Adrenal gland (tissue), 12 donors: ENCODE data around the gene NME7. TPM values are rescaled to one million over a fixed set of nuclear protein-coding genes. Genes with fewer than 3 reads are reported as not detected.

ENCODE experiments used
- DNase-seq, 7 donors: peaks; one replicate each; pipeline ENCODE4 v3.0.0-alpha.2; 2019 to 2020
- H3K27ac ChIP-seq, 5 donors: fragments of 200-600 bp; sonication (generic) in 4 of 5; 1 replicate in 3 of 5; 2 replicates in 2 of 5; pipeline versions ENCODE4 v1.5.1 to v1.8.0; 2016 to 2020; ENCODE audit warnings: mild to moderate bottlenecking in 1 of 5
- H3K27me3 ChIP-seq: fragments of 200-600 bp; 2 replicates; pipeline ENCODE4 v1.8.0; 2021
- H3K36me3 ChIP-seq, 2 donors: fragments of 200-600 bp; replicated peaks in 1 of 2; 1 replicate in 1 of 2; 2 replicates in 1 of 2; pipeline versions ENCODE4 v1.5.1 to v1.8.0; 2018 to 2022
- H3K4me1 ChIP-seq, 2 donors: fragments of 200-600 bp; replicated peaks in 1 of 2; 1 replicate in 1 of 2; 2 replicates in 1 of 2; pipeline versions ENCODE4 v1.5.1 to v1.8.0; 2018 to 2021
- H3K4me3 ChIP-seq, 4 donors: fragments of 200-600 bp; sonication (generic) in 3 of 4; one replicate each; pipeline ENCODE4 v1.5.1; 2016 to 2018
- H3K9me3 ChIP-seq, 3 donors: fragments of 200-600 bp; sonication (generic) in 1 of 3; replicated peaks in 1 of 3; 1 replicate in 2 of 3; 2 replicates in 1 of 3; pipeline versions ENCODE4 v1.5.1 to v1.8.0; 2016 to 2021
- POLR2A ChIP-seq, 2 donors: fragments of 450-650 bp; IDR thresholded peaks; one replicate each; pipeline ENCODE4 v1.6.1; 2017; ENCODE audit warnings: antibody characterized with exemption in 2 of 2, mild to moderate bottlenecking in 2 of 2, moderate library complexity in 1 of 2
- WGBS, 4 donors: extraction: QIAGEN DNeasy Blood & Tissue Kit in 2 of 4; methylation state at CpG; one replicate each; pipeline versions ENCODE4 v1.1.5 to v1.1.7; 2013 to 2017; 5-methylcytosine and 5-hydroxymethylcytosine counted together
- intact Hi-C, 2 donors: fragments of 100-400 bp; cut with DNase I; formaldehyde crosslinking; loops; one replicate each; pipeline versions ENCODE4 v1.14.1 to v1.15.0; 2022 to 2023
- polyA plus RNA-seq, 3 donors: library from polyadenylated mRNA; stranded (reverse); fragments of 200-250 nt in 2 of 3; fragments of 350-450 nt in 1 of 3; fragmentation: Illumina TruSeq in 1 of 3; extraction: RNeasy Lipid Tissue Mini Kit (QIAGEN cat#74804) in 1 of 3; gene quantifications; one replicate each; pipeline ENCODE4 v1.2.3, GENCODE V29; 2013 to 2014
- total RNA-seq, 9 donors: library from RNA; depleted of rRNA in 4 of 9; stranded (reverse); fragments of >200 nt in 4 of 9; fragments of 120-200 nt in 1 of 9; fragmentation: NEBNext Ultra II Directional in 1 of 9; extraction: Animal tissue kit (Norgen Biotek cat#: 25700) in 1 of 9; gene quantifications; one replicate each; pipeline versions ENCODE4 v1.1.0 to v1.2.4, GENCODE V29; 2013 to 2023
- TF ChIP-seq, protein P1 (sequence below), 6 experiments: fragments of 450-650 bp in 4 of 6; fragments of 200-600 bp in 2 of 6; sonication (generic) in 1 of 6; IDR thresholded peaks; 1 replicate in 5 of 6; 2 replicates in 1 of 6; pipeline versions ENCODE4 v1.5.1 to v1.8.0; 2016 to 2021; ENCODE audit warnings: antibody characterized with exemption in 6 of 6, mild to moderate bottlenecking in 2 of 6, moderate library complexity in 1 of 6
- donor health status: healthy with polysubstance abuse.
- donor health status: Bipolar disorder and iron deficiency.
- donor health status: DM: yes; HTN: yes; CAD: no.
- donor health status: DM: no; HTN: no; CAD: no.
- donor health status: DM: no; HTN: no; CAD: no.
- donor health status: DM: yes; HTN: yes; CAD: no.

The NME7 gene
- total and polyA plus RNA-seq, 12 donors = 3.3 to 41.4 (median 15.6) TPM

DNA sequence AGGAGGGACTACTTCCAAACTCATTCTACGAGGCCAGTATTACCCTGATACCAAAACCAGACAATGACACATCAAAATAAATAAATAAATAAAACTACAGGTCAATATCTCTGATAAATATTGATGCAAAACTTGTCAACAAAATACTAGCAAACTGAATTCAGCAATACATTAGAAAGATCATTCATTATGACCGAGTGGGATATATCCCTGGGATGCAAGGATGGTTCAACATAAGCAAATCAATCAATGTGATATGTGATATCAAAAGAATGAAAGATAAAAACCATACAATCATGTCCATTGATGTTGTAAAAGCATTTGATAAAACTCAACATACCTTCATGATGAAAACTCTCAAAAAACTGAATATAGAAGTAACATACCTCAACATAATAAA lies 36.7 kb downstream of the NME7 start:
- WGBS, 4 donors = 93 to 99% (median 98%) methylated on average over 2 of the region's 2 CpGs
- intact Hi-C loops = no loop called here
- H3K4me1 ChIP-seq = peaks cover 0 to 15% of the 10 kb centered on the region in 2 donors
- no peak overlapping the region for H3K27ac ChIP-seq
- no peak for TF ChIP-seq POLR2A (IDR thresholded peaks at IDR 0.05)
- TF ChIP-seq, protein P1, sequence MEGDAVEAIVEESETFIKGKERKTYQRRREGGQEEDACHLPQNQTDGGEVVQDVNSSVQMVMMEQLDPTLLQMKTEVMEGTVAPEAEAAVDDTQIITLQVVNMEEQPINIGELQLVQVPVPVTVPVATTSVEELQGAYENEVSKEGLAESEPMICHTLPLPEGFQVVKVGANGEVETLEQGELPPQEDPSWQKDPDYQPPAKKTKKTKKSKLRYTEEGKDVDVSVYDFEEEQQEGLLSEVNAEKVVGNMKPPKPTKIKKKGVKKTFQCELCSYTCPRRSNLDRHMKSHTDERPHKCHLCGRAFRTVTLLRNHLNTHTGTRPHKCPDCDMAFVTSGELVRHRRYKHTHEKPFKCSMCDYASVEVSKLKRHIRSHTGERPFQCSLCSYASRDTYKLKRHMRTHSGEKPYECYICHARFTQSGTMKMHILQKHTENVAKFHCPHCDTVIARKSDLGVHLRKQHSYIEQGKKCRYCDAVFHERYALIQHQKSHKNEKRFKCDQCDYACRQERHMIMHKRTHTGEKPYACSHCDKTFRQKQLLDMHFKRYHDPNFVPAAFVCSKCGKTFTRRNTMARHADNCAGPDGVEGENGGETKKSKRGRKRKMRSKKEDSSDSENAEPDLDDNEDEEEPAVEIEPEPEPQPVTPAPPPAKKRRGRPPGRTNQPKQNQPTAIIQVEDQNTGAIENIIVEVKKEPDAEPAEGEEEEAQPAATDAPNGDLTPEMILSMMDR (IDR thresholded peaks at IDR 0.05) = no peak
- DNase-seq = no peak
- no peaks in the 10 kb centered on the region for H3K27me3 ChIP-seq
- no peaks in the 10 kb centered on the region for H3K36me3 ChIP-seq
- no peak overlapping the region for H3K4me3 ChIP-seq
- H3K9me3 ChIP-seq = no peaks in the 10 kb centered on the region

DNA sequence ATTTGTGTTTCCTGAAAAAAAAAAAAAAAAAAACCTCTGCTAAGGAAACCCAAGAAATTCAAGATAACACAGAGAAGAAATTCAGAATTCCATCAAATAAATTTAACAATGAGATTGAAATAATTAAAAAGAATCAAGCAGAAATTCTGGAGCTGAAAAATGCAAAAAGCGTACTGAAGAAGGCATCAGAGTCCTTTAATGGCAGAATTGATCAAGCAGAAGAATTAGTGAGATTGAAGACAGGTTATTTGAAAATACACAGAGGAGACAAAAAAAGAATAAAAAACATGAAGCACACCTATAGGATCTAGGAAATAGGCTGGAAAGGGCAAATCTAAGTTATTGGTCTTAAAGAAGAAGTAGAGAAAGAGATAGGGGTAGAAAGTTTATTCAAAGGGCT lies 38.2 kb downstream of the NME7 start:
- WGBS, 4 donors = 96 to 100% (median 97%) methylated on average over 1 of the region's 1 CpG
- peaks cover 0 to 15% of the 10 kb centered on the region in 2 donors for H3K4me1 ChIP-seq
- no peaks in the 10 kb centered on the region for H3K9me3 ChIP-seq
- H3K4me3 ChIP-seq = no peak overlapping the region
- TF ChIP-seq, protein P1 (IDR thresholded peaks at IDR 0.05) = no peak
- TF ChIP-seq POLR2A (IDR thresholded peaks at IDR 0.05) = no peak
- intact Hi-C loops = no loop called here
- H3K27ac ChIP-seq = no peak overlapping the region
- H3K27me3 ChIP-seq = no peaks in the 10 kb centered on the region
- H3K36me3 ChIP-seq = no peaks in the 10 kb centered on the region
- no peak for DNase-seq

DNA sequence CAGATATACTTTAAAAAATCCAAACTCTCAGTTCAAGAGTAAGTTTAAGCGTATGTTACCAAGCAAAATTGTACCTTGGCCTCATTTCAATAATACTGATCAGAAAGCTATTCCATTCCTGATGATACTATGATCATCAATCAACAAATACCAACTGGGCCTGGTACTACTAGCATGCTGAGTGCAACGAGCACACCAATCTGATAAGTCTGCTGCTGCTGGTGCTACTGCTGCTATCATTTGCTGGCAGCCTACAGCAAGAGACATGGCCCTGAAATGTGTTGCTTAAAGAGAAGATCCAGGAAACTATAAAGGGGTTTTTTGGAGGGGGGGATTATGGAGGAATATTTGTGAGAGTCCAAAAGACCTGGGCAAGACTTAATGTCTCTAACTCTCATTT lies 39.7 kb downstream of the NME7 start:
- Histone ChIP-seq H3K4me3 (no peak overlapping the region), H3K9me3 (no peaks in the 10 kb centered on the region), H3K36me3 (no peaks in the 10 kb centered on the region), H3K27me3 (no peaks in the 10 kb centered on the region), H3K4me1 (peaks cover 0 to 7% of the 10 kb centered on the region in 2 donors), H3K27ac (no peak overlapping the region)
- no peak for DNase-seq
- WGBS, 4 donors = 88 to 94% (median 88%) methylated on average over 2 of the region's 2 CpGs
- TF ChIP-seq, protein P1 (IDR thresholded peaks at IDR 0.05) = no peak
- no peak for TF ChIP-seq POLR2A (IDR thresholded peaks at IDR 0.05)
- intact Hi-C loops = no loop called here

DNA sequence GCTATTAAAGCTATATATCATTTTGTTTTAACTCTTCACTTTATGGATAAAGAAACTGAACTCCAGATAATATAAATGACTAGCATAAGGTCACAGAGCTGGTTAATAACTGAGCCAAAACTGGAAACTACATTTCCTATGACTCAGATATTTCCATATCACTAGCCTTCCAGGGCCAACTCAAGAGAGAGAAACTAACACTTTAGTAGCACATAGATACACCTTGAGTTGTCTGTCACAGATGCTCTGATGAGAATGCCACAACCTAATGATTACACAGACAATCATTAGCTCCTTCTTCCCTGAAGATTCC lies 40.7 kb downstream of the NME7 start:
- no peaks in the 10 kb centered on the region for H3K9me3 ChIP-seq
- TF ChIP-seq, protein P1 (IDR thresholded peaks at IDR 0.05) = no peak
- TF ChIP-seq POLR2A (IDR thresholded peaks at IDR 0.05) = no peak
- no peak overlapping the region for H3K4me3 ChIP-seq
- no peaks in the 10 kb centered on the region for H3K27me3 ChIP-seq
- H3K36me3 ChIP-seq = no peaks in the 10 kb centered on the region
- no peak overlapping the region for H3K27ac ChIP-seq
- no peak for DNase-seq
- peaks cover 0 to 7% of the 10 kb centered on the region in 2 donors for H3K4me1 ChIP-seq
- intact Hi-C loops = no loop called here
